ENCODE results near the gene LRRC8E. TPM values are rescaled to one million over a fixed set of nuclear protein-coding genes. Genes with fewer than 3 reads are reported as not detected.

LRRC8E gene
- total RNA-seq, 1 donor from 2014 or later, result 6.6 TPM

DNA sequence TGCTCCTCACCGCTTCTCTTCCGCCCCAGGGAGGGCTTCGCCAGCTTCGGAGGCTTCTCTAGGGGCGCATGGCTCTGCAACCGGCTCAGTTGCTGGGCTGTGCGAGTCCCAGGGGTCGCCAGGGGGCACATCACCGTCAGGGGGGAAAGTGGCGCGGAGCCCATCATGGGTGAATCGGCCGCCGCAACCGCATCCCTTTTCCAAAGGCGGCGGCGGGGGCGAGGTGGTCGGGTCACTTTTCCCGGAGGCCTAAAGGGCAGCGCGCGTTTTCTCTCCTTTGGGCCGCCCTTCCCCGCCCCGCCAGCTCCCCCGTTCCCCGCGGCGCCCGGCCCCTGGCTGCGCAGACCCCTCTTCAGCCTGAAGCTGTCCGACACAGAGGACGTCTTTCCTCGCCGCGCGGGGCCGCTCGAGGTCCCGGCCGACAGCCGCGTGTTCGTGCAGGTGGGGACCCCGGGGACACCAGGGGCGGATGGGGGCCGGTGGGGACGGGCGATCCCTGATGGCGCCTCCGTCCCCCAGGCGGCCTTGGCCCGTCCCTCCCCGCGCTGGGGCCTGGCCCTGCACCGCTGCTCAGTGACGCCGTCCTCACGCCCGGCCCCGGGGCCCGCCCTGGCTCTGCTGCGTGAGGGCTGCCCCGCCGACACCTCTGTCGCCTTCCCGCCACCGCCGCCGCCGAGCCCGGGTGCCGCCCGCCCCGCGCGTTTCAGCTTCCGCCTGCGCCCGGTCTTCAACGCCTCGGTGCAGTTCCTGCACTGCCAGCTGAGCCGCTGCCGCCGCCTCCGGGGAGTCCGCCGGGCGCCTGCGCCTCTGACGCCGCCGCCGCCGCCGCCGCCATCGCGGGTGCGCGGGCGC, 28.0 kb downstream of the LRRC8E start:
- no peak overlapping the region for H3K27ac Mint-ChIP-seq (ENCODE audit: unreplicated experiment)
- Histone ChIP-seq H3K9ac (ENCODE audit: low read length) (no peak overlapping the region), H4K20me1 (ENCODE audit: insufficient read depth, low read length) (peaks cover 14% of the 10 kb centered on the region), H3K4me3 (ENCODE audit: insufficient read depth, low read depth, low read length) (no peak overlapping the region), H3K4me2 (ENCODE audit: low read length) (peak overlapping the region; percentile 78), H3K27ac (ENCODE audit: low read depth, low read length) (no peak overlapping the region), H3K9me3 (ENCODE audit: insufficient read depth, low read depth, low read length) (no peaks in the 10 kb centered on the region), H3K4me1 (ENCODE audit: insufficient read depth, low read length) (peaks cover 25% of the 10 kb centered on the region), H2AFZ (ENCODE audit: low read depth, low read length) (no peak overlapping the region), H3K27me3 (ENCODE audit: insufficient read depth, low read length) (peaks cover 22% of the 10 kb centered on the region), H3K36me3 (ENCODE audit: insufficient read depth, low read length) (no peaks in the 10 kb centered on the region), H3K79me2 (ENCODE audit: insufficient read depth, low read length) (no peaks in the 10 kb centered on the region)
- no peak for DNase-seq (ENCODE audit: low read depth)
- H3K4me3 Mint-ChIP-seq (ENCODE audit: unreplicated experiment), result no peak overlapping the region
- H3K4me1 Mint-ChIP-seq (ENCODE audit: low read depth, unreplicated experiment), result peaks cover 3% of the 10 kb centered on the region
- peaks cover 13% of the 10 kb centered on the region for H3K27me3 Mint-ChIP-seq (ENCODE audit: low read depth, unreplicated experiment)
- no peaks in the 10 kb centered on the region for H3K9me3 Mint-ChIP-seq (ENCODE audit: unreplicated experiment)
- no peak for TF ChIP-seq CTCF (IDR thresholded peaks at IDR 0.05; ENCODE audit: insufficient read depth, low read depth, low read length)
- peak; percentile 85 for TF ChIP-seq EZH2 (IDR thresholded peaks at IDR 0.05; ENCODE audit: insufficient read depth, low read length)
- FAIRE-seq, result no peak
- H3K36me3 Mint-ChIP-seq (ENCODE audit: low read depth, unreplicated experiment), result peaks cover 2% of the 10 kb centered on the region

- H3K4me2 ChIP-seq (ENCODE audit: low read length), result peak overlapping the region; percentile 78
- peaks cover 13% of the 10 kb centered on the region for H3K27me3 Mint-ChIP-seq (ENCODE audit: low read depth, unreplicated experiment)
Observed at GRCh38 chr19:7916955-7917266, 28.6 kb downstream of the LRRC8E start.

More at GRCh38 chr19:7916955-7917266, 28.6 kb downstream of the LRRC8E start:
- H3K4me3 Mint-ChIP-seq (ENCODE audit: unreplicated experiment), result peak overlapping the region; percentile 83
- H3K4me1 Mint-ChIP-seq (ENCODE audit: low read depth, unreplicated experiment), result peaks cover 3% of the 10 kb centered on the region
- Histone ChIP-seq H3K4me1 (ENCODE audit: insufficient read depth, low read length) (peaks cover 30% of the 10 kb centered on the region), H2AFZ (ENCODE audit: low read depth, low read length) (no peak overlapping the region), H3K9ac (ENCODE audit: low read length) (no peak overlapping the region), H4K20me1 (ENCODE audit: insufficient read depth, low read length) (peaks cover 15% of the 10 kb centered on the region), H3K79me2 (ENCODE audit: insufficient read depth, low read length) (peaks cover 5% of the 10 kb centered on the region), H3K27me3 (ENCODE audit: insufficient read depth, low read length) (peaks cover 22% of the 10 kb centered on the region), H3K9me3 (ENCODE audit: insufficient read depth, low read depth, low read length) (no peaks in the 10 kb centered on the region), H3K4me3 (ENCODE audit: insufficient read depth, low read depth, low read length) (no peak overlapping the region), H3K36me3 (ENCODE audit: insufficient read depth, low read length) (no peaks in the 10 kb centered on the region), H3K27ac (ENCODE audit: low read depth, low read length) (no peak overlapping the region)
- TF ChIP-seq CTCF (IDR thresholded peaks at IDR 0.05; ENCODE audit: insufficient read depth, low read depth, low read length) (no peak), EZH2 (IDR thresholded peaks at IDR 0.05; ENCODE audit: insufficient read depth, low read length) (peak; percentile 85)
- no peaks in the 10 kb centered on the region for H3K36me3 Mint-ChIP-seq (ENCODE audit: low read depth, unreplicated experiment)
- H3K27ac Mint-ChIP-seq (ENCODE audit: unreplicated experiment), result peak overlapping the region; percentile 41
- DNase-seq (ENCODE audit: low read depth), result no peak
- H3K9me3 Mint-ChIP-seq (ENCODE audit: unreplicated experiment), result no peaks in the 10 kb centered on the region
- FAIRE-seq, result no peak

All from astrocyte (in vitro differentiated cells and primary cell).